HepG2 (cell line): ENCODE measurements around the gene GABBR2. TPM values are rescaled to one million over a fixed set of nuclear protein-coding genes. Genes with fewer than 3 reads are reported as not detected.

Experiments used
- ATAC-seq: fragments of 200-7000 bp; cut with Tn5 transposase; 3 replicates; pipeline ENCODE4 v1.9.1; 2020; ENCODE audit warnings: mild to moderate bottlenecking, moderate library complexity
- BruUV-seq: library from RNA; stranded (reverse); fragments of 400-500 nt; replicated peaks from 2 replicates; lab custom pipeline; 2021; lab: Mats Ljungman, UMichigan
- CTCF ChIA-PET: fragments of 300-600 bp; formaldehyde crosslinking; extraction: SDS; loops from one replicate; lab custom pipeline; 2021; ENCODE audit warnings: low total read pairs, inconsistent platforms, low intra/inter-chr PET ratio; lab: Yijun Ruan, JAX
- POLR2A ChIA-PET: fragments of 350-600 bp; sonication (Branson Sonifier 250); formaldehyde crosslinking; loops from one replicate; lab custom pipeline; 2020; ENCODE audit warnings: antibody characterized with exemption, inconsistent platforms; lab: Yijun Ruan, JAX
- DNase-seq: peaks from one replicate; pipeline ENCODE4 v3.0.0-alpha.2; 2015; ENCODE audit warnings: low spot score
- FAIRE-seq: peaks from 3 replicates; lab custom pipeline; 2011; peaks lifted over from hg19 to GRCh38; lab: Jason Lieb, UNC
- H2AFZ ChIP-seq: one replicate; pipeline ENCODE4 v1.6.1; 2011; ENCODE audit warnings: low read length, inconsistent platforms
- H3K27ac ChIP-seq: fragments of 300-600 bp; 3 replicates; pipeline ENCODE4 v1.8.0; 2011; ENCODE audit warnings: mixed run types, mild to moderate bottlenecking, mixed read lengths, low read length, inconsistent platforms; ENCODE audit not compliant: insufficient read depth; ENCODE audit errors: extremely low read length
- H3K27me3 ChIP-seq, 2 experiments: fragments of 200-600 bp in 1 of 2; 2 replicates in 1 of 2; 3 replicates in 1 of 2; pipeline versions ENCODE4 v1.6.0 to v1.8.0; 2011; ENCODE audit warnings: low read length in 2 of 2, mild to moderate bottlenecking in 2 of 2, moderate library complexity in 2 of 2, inconsistent platforms in 1 of 2; ENCODE audit not compliant: insufficient read depth in 2 of 2, control insufficient read depth in 1 of 2
- H3K36me3 ChIP-seq, 2 experiments: fragments of 200-600 bp in 1 of 2; replicated peaks in 1 of 2; 2 replicates in 1 of 2; 3 replicates in 1 of 2; pipeline versions ENCODE4 v1.5.1 to v1.8.0; 2011; ENCODE audit warnings: low read length in 2 of 2, inconsistent platforms in 1 of 2; ENCODE audit not compliant: insufficient read depth in 2 of 2, control insufficient read depth in 1 of 2
- H3K4me1 ChIP-seq: 2 replicates; pipeline ENCODE4 v1.5.1; 2012; ENCODE audit warnings: low read length, inconsistent platforms; ENCODE audit not compliant: insufficient read depth
- H3K4me2 ChIP-seq: 2 replicates; pipeline ENCODE4 v1.6.0; 2011; ENCODE audit warnings: low read depth, low read length, inconsistent platforms
- H3K4me3 ChIP-seq, 3 experiments: fragments of 200-600 bp in 1 of 3; sonication (generic), shearing (Covaris generic) in 1 of 3; replicated peaks in 1 of 3; 2 replicates each; pipeline ENCODE4 v1.5.1; 2011 to 2016; ENCODE audit warnings: low read length in 3 of 3, inconsistent platforms in 2 of 3, low read depth in 2 of 3, mild to moderate bottlenecking in 2 of 3, control low read depth in 1 of 3, mixed read lengths in 1 of 3; ENCODE audit not compliant: insufficient read depth in 1 of 3
- H3K79me2 ChIP-seq: one replicate; pipeline ENCODE4 v1.6.1; 2011; ENCODE audit warnings: low read length, inconsistent platforms; ENCODE audit not compliant: insufficient read depth
- H3K9ac ChIP-seq: 2 replicates; pipeline ENCODE4 v1.6.0; 2011; ENCODE audit warnings: mild to moderate bottlenecking, low read depth, low read length, inconsistent platforms; ENCODE audit not compliant: insufficient read depth
- H3K9me3 ChIP-seq: 2 replicates; pipeline ENCODE4 v1.5.1; 2012; ENCODE audit warnings: mild to moderate bottlenecking, low read length
- H4K20me1 ChIP-seq: 2 replicates; pipeline ENCODE4 v1.6.0; 2011; ENCODE audit warnings: inconsistent platforms, mild to moderate bottlenecking, low read length, moderate library complexity; ENCODE audit not compliant: insufficient read depth
- HNF1B ChIP-seq: sonication (generic); formaldehyde crosslinking; IDR thresholded peaks from 2 replicates; pipeline ENCODE4 v1.5.1; 2020; ENCODE audit warnings: mild to moderate bottlenecking, moderate library complexity, missing genetic modification reagents
- NFKBIZ ChIP-seq: IDR thresholded peaks from 2 replicates; pipeline ENCODE4 v1.6.1; 2018; ENCODE audit warnings: missing genetic modification reagents, missing compliant biosample characterization
- NR2F2 ChIP-seq: IDR thresholded peaks from 2 replicates; pipeline ENCODE4 v1.6.1; 2012; ENCODE audit warnings: low read depth, inconsistent platforms, borderline replicate concordance
- TFE3 ChIP-seq: IDR thresholded peaks from 2 replicates; pipeline ENCODE4 v1.6.1; 2016
- WIZ ChIP-seq: sonication (generic); formaldehyde crosslinking; IDR thresholded peaks from 2 replicates; pipeline ENCODE4 v1.5.1; 2020; ENCODE audit warnings: mild to moderate bottlenecking, missing genetic modification reagents
- ZBTB26 ChIP-seq: IDR thresholded peaks from 2 replicates; pipeline ENCODE4 v1.6.1; 2016; ENCODE audit warnings: missing compliant biosample characterization, missing genetic modification reagents, borderline replicate concordance
- ZFP36 ChIP-seq: fragments of 150-350 bp; IDR thresholded peaks from 2 replicates; pipeline ENCODE4 v1.6.1; 2018; ENCODE audit warnings: borderline replicate concordance, low read length, low read depth; ENCODE audit not compliant: partially characterized antibody
- ZNF260 ChIP-seq: sonication (generic); formaldehyde crosslinking; IDR thresholded peaks from 2 replicates; pipeline ENCODE4 v1.4.0; 2020; ENCODE audit warnings: missing genetic modification reagents, low read depth, mild to moderate bottlenecking, borderline replicate concordance
- ZNF34 ChIP-seq: sonication (generic); formaldehyde crosslinking; IDR thresholded peaks from 2 replicates; pipeline ENCODE4 v1.4.0; 2020; ENCODE audit warnings: mild to moderate bottlenecking, missing genetic modification reagents, borderline replicate concordance
- ZNF430 ChIP-seq: sonication (generic); formaldehyde crosslinking; IDR thresholded peaks from 2 replicates; pipeline ENCODE4 v1.9.0; 2021; ENCODE audit warnings: mild to moderate bottlenecking, missing genetic modification reagents
- ZNF563 ChIP-seq: sonication (generic); formaldehyde crosslinking; IDR thresholded peaks from 2 replicates; pipeline ENCODE4 v1.8.0; 2022; ENCODE audit warnings: mild to moderate bottlenecking, moderate library complexity, missing genetic modification reagents
- ZNF792 ChIP-seq: IDR thresholded peaks from 2 replicates; pipeline ENCODE4 v1.6.1; 2016
- WGBS: methylation state at CpG from one replicate; pipeline ENCODE4 v1.1.6; 2017; ENCODE audit warnings: low lambda C conversion rate; 5-methylcytosine and 5-hydroxymethylcytosine counted together
- in situ Hi-C: cut with HindIII; loops from 2 replicates; pipeline ENCODE4 v1.10.0; 2017; ENCODE audit warnings: low pct_unique_long_range_greater_than_20kb; ENCODE audit not compliant: extremely low pct_ligation_motif_present
- intact Hi-C: fragments of 100-400 bp; cut with micrococcal nuclease; formaldehyde crosslinking; loops from one replicate; pipeline ENCODE4 v1.10.0; 2022; ENCODE audit not compliant: unreplicated experiment
- polyA plus RNA-seq, 8 experiments: library from polyadenylated mRNA; depleted of rRNA in 3 of 8; stranded (reverse) in 7 of 8; unstranded in 1 of 8; fragments of >200 nt; fragmentation: Illumina TruSeq in 4 of 8; extraction: Trizol in 4 of 8; gene quantifications; 2 replicates each; pipeline versions ENCODE4 v1.2.1 to v1.2.3, GENCODE V29; 2011 to 2016; ENCODE audit warnings: low read depth in 4 of 8, missing spikeins in 1 of 8, mixed read lengths in 1 of 8; ENCODE audit not compliant: insufficient read depth in 1 of 8
- total RNA-seq, 5 experiments: library from RNA; depleted of rRNA; stranded (reverse); fragments of >200 nt; fragmentation: Illumina TruSeq; extraction: Trizol; gene quantifications; 2 replicates each; pipeline ENCODE4 v1.2.3, GENCODE V29; 2016; ENCODE audit warnings: low read depth in 1 of 5

GABBR2 gene
- total and polyA plus RNA-seq, 2 of the 13 experiments (the other 11 are each of a cell fraction or from before 2014, with no cell fraction given): 0.02 TPM; not detected in 1

GRCh38 chr9:98572796-98573195 is 135.9 kb downstream of the GABBR2 start:
- intact Hi-C loops: no loop called here
- ATAC-seq: no peak

More at GRCh38 chr9:98572796-98573195, 135.9 kb downstream of the GABBR2 start:
- Histone ChIP-seq H3K27me3 (peaks cover 1 to 5% of the 10 kb centered on the region in 2 experiments; a peak in 1 of 5 replicates), H3K9me3 (no peaks in the 10 kb centered on the region), H3K9ac (no peak overlapping the region), H2AFZ (no peak overlapping the region), H3K4me1 (no peaks in the 10 kb centered on the region), H4K20me1 (no peaks in the 10 kb centered on the region), H3K4me2 (no peak overlapping the region), H3K36me3 (no peaks in the 10 kb centered on the region), H3K79me2 (no peaks in the 10 kb centered on the region), H3K27ac (no peak overlapping the region), H3K4me3 (no peak overlapping the region)
- no peak for DNase-seq
- BruUV-seq: no TSS peak
- ChIA-PET CTCF (no interaction called here), POLR2A (no interaction called here)
- no peak for TF ChIP-seq ZBTB26 (CRISPR knock-in tag)
- TF ChIP-seq ZNF430 (CRISPR knock-in tag): no peak
- no peak for TF ChIP-seq TFE3 (CRISPR knock-in tag)
- no peak for TF ChIP-seq WIZ (CRISPR knock-in tag)
- no peak for TF ChIP-seq ZNF34 (CRISPR knock-in tag)
- TF ChIP-seq NFKBIZ (CRISPR knock-in tag): no peak
- TF ChIP-seq NR2F2: no peak
- TF ChIP-seq ZNF563 (CRISPR knock-in tag): no peak
- no peak for TF ChIP-seq ZNF792 (CRISPR knock-in tag)
- TF ChIP-seq HNF1B (CRISPR knock-in tag): no peak
- TF ChIP-seq ZNF260: no peak
- no peak for TF ChIP-seq ZFP36
- in situ Hi-C loops: no loop called here
- no peak for FAIRE-seq
- whole genome bisulfite sequencing: 10% methylated on average over 5 of the region's 7 CpGs
